Measurements from ENCODE around the gene IL22RA1.

IL22RA1 gene

GRCh38 chr1:24097663-24098062 lies 45.3 kb downstream of the IL22RA1 start:
- DNase-seq (ENCODE audit: low read depth), result no peak

- DNase-seq (ENCODE audit: low read depth), result no peak
Measured at GRCh38 chr1:24096739-24097103, 46.2 kb downstream of the IL22RA1 start.

GRCh38 chr1:24096009-24096738 lies 46.8 kb downstream of the IL22RA1 start:
- no peak for DNase-seq (ENCODE audit: low read depth)

GRCh38 chr1:24095140-24095859 lies 47.6 kb downstream of the IL22RA1 start:
- DNase-seq (ENCODE audit: low read depth), result no peak

- no peak for DNase-seq (ENCODE audit: low read depth)
Measured at GRCh38 chr1:24094554-24094953, 48.4 kb downstream of the IL22RA1 start.

- DNase-seq (ENCODE audit: low read depth), result no peak
Measured at GRCh38 chr1:24093732-24094131, 49.2 kb downstream of the IL22RA1 start.

GRCh38 chr1:24092979-24093378 lies 50.0 kb downstream of the IL22RA1 start:
- no peak for DNase-seq (ENCODE audit: low read depth)

- DNase-seq (ENCODE audit: low read depth), result no peak
Measured at GRCh38 chr1:24091971-24092482, 50.9 kb downstream of the IL22RA1 start.

GRCh38 chr1:24090736-24091135 lies 52.2 kb downstream of the IL22RA1 start:
- no peak for DNase-seq (ENCODE audit: low read depth)

GRCh38 chr1:24089743-24090555 lies 53.0 kb downstream of the IL22RA1 start:
- no peak for DNase-seq (ENCODE audit: low read depth)

GRCh38 chr1:24089027-24089742 lies 53.8 kb downstream of the IL22RA1 start:
- DNase-seq (ENCODE audit: low read depth), result no peak

- DNase-seq (ENCODE audit: low read depth), result no peak
Measured at GRCh38 chr1:24086466-24086865, 56.5 kb downstream of the IL22RA1 start.

GRCh38 chr1:24085546-24085945 lies 57.4 kb downstream of the IL22RA1 start:
- DNase-seq (ENCODE audit: low read depth), result no peak

- no peak for DNase-seq (ENCODE audit: low read depth)
Measured at GRCh38 chr1:24085007-24085406, 57.9 kb downstream of the IL22RA1 start.

- DNase-seq (ENCODE audit: low read depth), result no peak
Measured at GRCh38 chr1:24084050-24084449, 58.9 kb downstream of the IL22RA1 start.

- DNase-seq (ENCODE audit: low read depth), result no peak
Measured at GRCh38 chr1:24082372-24082771, 60.6 kb downstream of the IL22RA1 start.

- no peak for DNase-seq (ENCODE audit: low read depth)
Measured at GRCh38 chr1:24081190-24081589, 61.8 kb downstream of the IL22RA1 start.

- no peak for DNase-seq (ENCODE audit: low read depth)
Measured at GRCh38 chr1:24080131-24080530, 62.8 kb downstream of the IL22RA1 start.

GRCh38 chr1:24077278-24077978 lies 65.5 kb downstream of the IL22RA1 start:
- DNase-seq (ENCODE audit: low read depth), result no peak

GRCh38 chr1:24075946-24076345 lies 67.0 kb downstream of the IL22RA1 start:
- DNase-seq (ENCODE audit: low read depth), result no peak

GRCh38 chr1:24075590-24075854 lies 67.4 kb downstream of the IL22RA1 start:
- DNase-seq (ENCODE audit: low read depth), result no peak
